HG02623 (cell line): ENCODE results near the gene SPATA31A6.
"Not testable (repeated sequence)": the region's sequence is repeated elsewhere in the genome, so short reads cannot be mapped to it uniquely, and the experiment has no call there.

Source experiments
- ATAC-seq: cut with Tn5 transposase; IDR thresholded peaks from one replicate; pipeline ENCODE4 v1.9.1; 2021; ENCODE audit warnings: moderate library complexity; ENCODE audit not compliant: unreplicated experiment

SPATA31A6 gene

GRCh38 chr9:42183359-42183758 lies at the start of gene SPATA31A6:
TSS of gene SPATA31A6 (plus strand) at chr9:42183659. CDS start at chr9:42183688, 29 bp downstream.
- not testable (repeated sequence) for ATAC-seq

GRCh38 chr9:42160299-42160698 lies 23.2 kb upstream of the SPATA31A6 start:
- not testable (repeated sequence) for ATAC-seq

GRCh38 chr9:42219861-42220260 lies 36.4 kb downstream of the SPATA31A6 start:
- not testable (repeated sequence) for ATAC-seq

- not testable (repeated sequence) for ATAC-seq
Observed at GRCh38 chr9:42223230-42223629, 39.8 kb downstream of the SPATA31A6 start.

GRCh38 chr9:42233031-42233430 lies 49.6 kb downstream of the SPATA31A6 start:
- ATAC-seq: not testable (repeated sequence)

GRCh38 chr9:42234610-42235009 lies 51.2 kb downstream of the SPATA31A6 start:
- not testable (repeated sequence) for ATAC-seq

- ATAC-seq: not testable (repeated sequence)
Observed at GRCh38 chr9:42235352-42235991, 52.0 kb downstream of the SPATA31A6 start.

- ATAC-seq: not testable (repeated sequence)
Observed at GRCh38 chr9:42236097-42236496, 52.6 kb downstream of the SPATA31A6 start.

- ATAC-seq: not testable (repeated sequence)
Observed at GRCh38 chr9:42237381-42237780, 53.9 kb downstream of the SPATA31A6 start.

- not testable (repeated sequence) for ATAC-seq
Observed at GRCh38 chr9:42238862-42239261, 55.4 kb downstream of the SPATA31A6 start.
